Liver (tissue), 9 donors: ENCODE results near the gene ZMAT5. TPM values are rescaled to one million over a fixed set of nuclear protein-coding genes. Genes with fewer than 3 reads are reported as not detected.
A peak's percentile ranks its signal among the peaks of the same experiment; 100 is the strongest.

ENCODE experiments used
- DNase-seq: peaks from one replicate; pipeline ENCODE4 v3.0.0-alpha.2; 2017; ENCODE audit warnings: low spot score
- H3K27ac ChIP-seq, 2 donors: one replicate each; pipeline ENCODE4 v1.7.0; 2013; ENCODE audit warnings: inconsistent platforms in 2 of 2, low read length in 2 of 2, control low read depth in 1 of 2, low read depth in 1 of 2, mild to moderate bottlenecking in 1 of 2
- H3K27me3 ChIP-seq, 4 donors: one replicate each; pipeline versions ENCODE4 v1.6.1 to v1.7.0; 2013; ENCODE audit warnings: low read length in 3 of 4, inconsistent platforms in 1 of 4, mild to moderate bottlenecking in 1 of 4, moderate library complexity in 1 of 4; ENCODE audit not compliant: control insufficient read depth in 4 of 4, insufficient read depth in 4 of 4
- H3K36me3 ChIP-seq, 4 donors: one replicate each; pipeline versions ENCODE4 v1.6.1 to v1.7.0; 2013; ENCODE audit warnings: low read length in 3 of 4, mild to moderate bottlenecking in 3 of 4, low read depth in 1 of 4, moderate library complexity in 1 of 4; ENCODE audit not compliant: control insufficient read depth in 4 of 4, insufficient read depth in 3 of 4
- H3K4me1 ChIP-seq, 4 donors: one replicate each; pipeline versions ENCODE4 v1.6.1 to v1.7.0; 2013; ENCODE audit warnings: low read length in 3 of 4, mild to moderate bottlenecking in 3 of 4, moderate library complexity in 1 of 4; ENCODE audit not compliant: control insufficient read depth in 4 of 4, insufficient read depth in 4 of 4
- H3K4me3 ChIP-seq, 3 donors: one replicate each; pipeline versions ENCODE4 v1.6.1 to v1.7.0; 2013; ENCODE audit warnings: low read length in 3 of 3, control low read depth in 1 of 3, low read depth in 1 of 3, mild to moderate bottlenecking in 1 of 3
- H3K9ac ChIP-seq, 2 donors: one replicate each; pipeline ENCODE4 v1.7.0; 2013; ENCODE audit warnings: low read length in 2 of 2, mild to moderate bottlenecking in 2 of 2, moderate library complexity in 2 of 2, control low read depth in 1 of 2, low read depth in 1 of 2
- H3K9me3 ChIP-seq, 4 donors: one replicate each; pipeline versions ENCODE4 v1.6.1 to v1.7.0; 2013; ENCODE audit warnings: low read length in 3 of 4; ENCODE audit not compliant: control insufficient read depth in 4 of 4
- ATF3 ChIP-seq: IDR thresholded peaks from 2 replicates; pipeline ENCODE4 v1.6.1; 2016; ENCODE audit warnings: antibody characterized with exemption
- CTCF ChIP-seq: fragments of 150-350 bp; IDR thresholded peaks from 2 replicates; pipeline ENCODE4 v1.5.1; 2017; ENCODE audit warnings: improper control_type of control experiment, low read depth, low read length; ENCODE audit not compliant: missing input control
- EGR1 ChIP-seq, 2 donors: IDR thresholded peaks; 2 replicates each; pipeline ENCODE4 v1.6.1; 2016 to 2018; ENCODE audit warnings: antibody characterized with exemption in 2 of 2, low read depth in 2 of 2
- FOXA2 ChIP-seq: IDR thresholded peaks from 2 replicates; pipeline ENCODE4 v1.6.1; 2016; ENCODE audit warnings: antibody characterized with exemption
- HNF4A ChIP-seq, 2 donors: conservative IDR thresholded peaks; 2 replicates each; pipeline ENCODE4 v1.6.1; 2016; ENCODE audit warnings: antibody characterized with exemption in 2 of 2, mild to moderate bottlenecking in 2 of 2
- HNF4G ChIP-seq: IDR thresholded peaks from 2 replicates; pipeline ENCODE4 v1.6.1; 2016; ENCODE audit warnings: antibody characterized with exemption
- RAD21 ChIP-seq, 2 donors: IDR thresholded peaks; 2 replicates each; pipeline ENCODE4 v1.6.1; 2016; ENCODE audit warnings: antibody characterized with exemption in 2 of 2, mild to moderate bottlenecking in 2 of 2
- REST ChIP-seq: IDR thresholded peaks from 2 replicates; pipeline ENCODE4 v1.6.1; 2016; ENCODE audit warnings: antibody characterized with exemption, mild to moderate bottlenecking
- RXRA ChIP-seq, 2 donors: IDR thresholded peaks; 2 replicates each; pipeline ENCODE4 v1.6.1; 2017 to 2018; ENCODE audit warnings: antibody characterized with exemption in 2 of 2, mild to moderate bottlenecking in 1 of 2
- SP1 ChIP-seq: IDR thresholded peaks from 2 replicates; pipeline ENCODE4 v1.6.1; 2018; ENCODE audit warnings: antibody characterized with exemption, mild to moderate bottlenecking
- ZBTB33 ChIP-seq: IDR thresholded peaks from 2 replicates; pipeline ENCODE4 v1.6.1; 2016; ENCODE audit warnings: antibody characterized with exemption
- WGBS: extraction: QIAGEN DNeasy Blood & Tissue Kit; methylation state at CpG from one replicate; pipeline ENCODE4 v1.1.7; 2013; 5-methylcytosine and 5-hydroxymethylcytosine counted together
- polyA plus RNA-seq, 2 donors: library from polyadenylated mRNA; stranded (reverse) in 1 of 2; unstranded in 1 of 2; fragments of 200-250 nt in 1 of 2; fragments of >200 nt in 1 of 2; fragmentation: Nextera tagmentation in 1 of 2; extraction: Ambion mirVana in 1 of 2; gene quantifications; one replicate each; pipeline versions ENCODE4 v1.2.1 to v1.2.3, GENCODE V29; 2013 to 2015
- total RNA-seq, 2 donors: library from RNA; depleted of rRNA; stranded (reverse); fragments of >200 nt; gene quantifications; one replicate each; pipeline ENCODE4 v1.2.3, GENCODE V29; 2014
- donor health status: healthy.
- donor health status: healthy.
- donor health status: healthy.
- donor health status: healthy.
- donor health status: healthy.

Gene ZMAT5
- total and polyA plus RNA-seq, 4 donors = 9.2 to 18.8 (median 13.5) TPM

- H3K9ac ChIP-seq = no peak overlapping the region
- no peaks in the 10 kb centered on the region for H3K9me3 ChIP-seq
- peaks cover 0 to 8% (median 2%) of the 10 kb centered on the region in 4 donors for H3K4me1 ChIP-seq
- no peak for TF ChIP-seq RXRA (IDR thresholded peaks at IDR 0.05)
- no peak for TF ChIP-seq CTCF
- TF ChIP-seq EGR1 (IDR thresholded peaks at IDR 0.05; ENCODE audit: low read depth in 2 of 2) = no peak
- TF ChIP-seq FOXA2 = no peak
- TF ChIP-seq RAD21 (IDR thresholded peaks at IDR 0.05) = no peak
- TF ChIP-seq HNF4G = no peak
- no peak for TF ChIP-seq SP1
- TF ChIP-seq HNF4A (conservative IDR thresholded peaks at IDR 0.05) = no peak
- no peak for TF ChIP-seq ZBTB33
- 92% methylated on average over 11 of the region's 11 CpGs for whole genome bisulfite sequencing
- no peak overlapping the region for H3K4me3 ChIP-seq
- H3K27me3 ChIP-seq = peaks cover 0 to 4% (median 2%) of the 10 kb centered on the region in 4 donors
- DNase-seq = no peak
- H3K27ac ChIP-seq = no peak overlapping the region
- no peaks in the 10 kb centered on the region for H3K36me3 ChIP-seq
These were observed 49.0 kb downstream of the ZMAT5 start for GRCh38 chr22:29717789-29718188.

- Histone ChIP-seq H3K36me3 (no peaks in the 10 kb centered on the region), H3K9ac (no peak overlapping the region), H3K4me3 (no peak overlapping the region), H3K9me3 (no peaks in the 10 kb centered on the region), H3K27me3 (peaks cover 0 to 4% (median 2%) of the 10 kb centered on the region in 4 donors), H3K4me1 (peaks cover 0 to 8% (median 2%) of the 10 kb centered on the region in 4 donors), H3K27ac (no peak overlapping the region)
- TF ChIP-seq ATF3 (no peak), REST (peak; percentile 99)
- WGBS = 67% methylated on average over 16 of the region's 16 CpGs
- DNase-seq = peak; percentile 72
These were observed 49.8 kb downstream of the ZMAT5 start for GRCh38 chr22:29716814-29717545.
